Hepatocyte (in vitro differentiated cells): Measurements from ENCODE around the gene AMIGO1.

Experiments used
- EZH2 ChIP-seq: fragments of 200-600 bp; sonication (generic); IDR thresholded peaks from 2 replicates; pipeline ENCODE4 v1.6.1; 2016; ENCODE audit warnings: antibody characterized with exemption, mild to moderate bottlenecking, borderline replicate concordance
- TF ChIP-seq, protein P1 (sequence below): fragments of 200-600 bp; sonication (generic); IDR thresholded peaks from 2 replicates; pipeline ENCODE4 v1.5.1; 2016; ENCODE audit warnings: antibody characterized with exemption, mild to moderate bottlenecking; ENCODE audit not compliant: poor library complexity

- TF ChIP-seq, protein P1, sequence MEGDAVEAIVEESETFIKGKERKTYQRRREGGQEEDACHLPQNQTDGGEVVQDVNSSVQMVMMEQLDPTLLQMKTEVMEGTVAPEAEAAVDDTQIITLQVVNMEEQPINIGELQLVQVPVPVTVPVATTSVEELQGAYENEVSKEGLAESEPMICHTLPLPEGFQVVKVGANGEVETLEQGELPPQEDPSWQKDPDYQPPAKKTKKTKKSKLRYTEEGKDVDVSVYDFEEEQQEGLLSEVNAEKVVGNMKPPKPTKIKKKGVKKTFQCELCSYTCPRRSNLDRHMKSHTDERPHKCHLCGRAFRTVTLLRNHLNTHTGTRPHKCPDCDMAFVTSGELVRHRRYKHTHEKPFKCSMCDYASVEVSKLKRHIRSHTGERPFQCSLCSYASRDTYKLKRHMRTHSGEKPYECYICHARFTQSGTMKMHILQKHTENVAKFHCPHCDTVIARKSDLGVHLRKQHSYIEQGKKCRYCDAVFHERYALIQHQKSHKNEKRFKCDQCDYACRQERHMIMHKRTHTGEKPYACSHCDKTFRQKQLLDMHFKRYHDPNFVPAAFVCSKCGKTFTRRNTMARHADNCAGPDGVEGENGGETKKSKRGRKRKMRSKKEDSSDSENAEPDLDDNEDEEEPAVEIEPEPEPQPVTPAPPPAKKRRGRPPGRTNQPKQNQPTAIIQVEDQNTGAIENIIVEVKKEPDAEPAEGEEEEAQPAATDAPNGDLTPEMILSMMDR = no peak
- TF ChIP-seq EZH2 = no peak
These were observed 19.2 kb upstream of the AMIGO1 start for GRCh38 chr1:109528712-109529111.
